Small intestine (tissue), 7 donors: ENCODE results near the gene SPIN1. TPM values are rescaled to one million over a fixed set of nuclear protein-coding genes. Genes with fewer than 3 reads are reported as not detected.

Experiments used
- DNase-seq, 2 donors: peaks; one replicate each; pipeline versions ENCODE4 v3.0.0 to v3.0.0-alpha.2; 2013
- FAIRE-seq: peaks from 2 replicates; lab custom pipeline; 2012; peaks lifted over from hg19 to GRCh38; lab: Jason Lieb, UNC
- H3K27ac ChIP-seq, 3 donors: one replicate each; pipeline ENCODE4 v1.5.1; 2013; ENCODE audit warnings: low read length in 2 of 3, mild to moderate bottlenecking in 2 of 3, control low read depth in 1 of 3, inconsistent platforms in 1 of 3, low read depth in 1 of 3, moderate library complexity in 1 of 3
- H3K27me3 ChIP-seq, 3 donors: one replicate each; pipeline ENCODE4 v1.6.1; 2013; ENCODE audit warnings: low read length in 3 of 3, inconsistent platforms in 1 of 3; ENCODE audit not compliant: control insufficient read depth in 3 of 3, insufficient read depth in 3 of 3
- H3K36me3 ChIP-seq, 3 donors: one replicate each; pipeline ENCODE4 v1.6.1; 2013; ENCODE audit warnings: low read length in 3 of 3, inconsistent platforms in 1 of 3, low read depth in 1 of 3, mild to moderate bottlenecking in 1 of 3, moderate library complexity in 1 of 3; ENCODE audit not compliant: control insufficient read depth in 3 of 3, insufficient read depth in 2 of 3
- H3K4me1 ChIP-seq, 3 donors: one replicate each; pipeline ENCODE4 v1.6.1; 2013; ENCODE audit warnings: low read length in 2 of 3, inconsistent platforms in 1 of 3, low read depth in 1 of 3, mild to moderate bottlenecking in 1 of 3, moderate library complexity in 1 of 3; ENCODE audit not compliant: control insufficient read depth in 3 of 3, insufficient read depth in 2 of 3
- H3K4me3 ChIP-seq, 3 donors: one replicate each; pipeline ENCODE4 v1.5.1; 2013; ENCODE audit warnings: low read length in 3 of 3, control low read depth in 1 of 3, inconsistent platforms in 1 of 3, low read depth in 1 of 3, mild to moderate bottlenecking in 1 of 3, moderate library complexity in 1 of 3
- H3K9me3 ChIP-seq, 2 donors: one replicate each; pipeline ENCODE4 v1.6.1; 2013; ENCODE audit warnings: low read depth in 1 of 2, low read length in 1 of 2; ENCODE audit not compliant: control insufficient read depth in 2 of 2, insufficient read depth in 1 of 2
- WGBS, 3 donors: extraction: QIAGEN DNeasy Blood & Tissue Kit; methylation state at CpG; one replicate each; pipeline ENCODE4 v1.1.7; 2013; 5-methylcytosine and 5-hydroxymethylcytosine counted together
- polyA plus RNA-seq, 4 donors: library from polyadenylated mRNA; stranded (reverse) in 3 of 4; unstranded in 1 of 4; fragments of 200-250 nt in 3 of 4; fragments of 120-200 nt in 1 of 4; gene quantifications; one replicate each; pipeline versions ENCODE4 v1.2.1 to v1.2.3, GENCODE V29; 2013
- donor health status: healthy with polysubstance abuse.
- donor health status: control.
- donor health status: control.
- donor health status: Bipolar disorder and iron deficiency.
- donor health status: healthy.

Gene SPIN1
- polyA plus RNA-seq, 4 donors = 22.1 to 82.1 (median 24.3) TPM

DNA sequence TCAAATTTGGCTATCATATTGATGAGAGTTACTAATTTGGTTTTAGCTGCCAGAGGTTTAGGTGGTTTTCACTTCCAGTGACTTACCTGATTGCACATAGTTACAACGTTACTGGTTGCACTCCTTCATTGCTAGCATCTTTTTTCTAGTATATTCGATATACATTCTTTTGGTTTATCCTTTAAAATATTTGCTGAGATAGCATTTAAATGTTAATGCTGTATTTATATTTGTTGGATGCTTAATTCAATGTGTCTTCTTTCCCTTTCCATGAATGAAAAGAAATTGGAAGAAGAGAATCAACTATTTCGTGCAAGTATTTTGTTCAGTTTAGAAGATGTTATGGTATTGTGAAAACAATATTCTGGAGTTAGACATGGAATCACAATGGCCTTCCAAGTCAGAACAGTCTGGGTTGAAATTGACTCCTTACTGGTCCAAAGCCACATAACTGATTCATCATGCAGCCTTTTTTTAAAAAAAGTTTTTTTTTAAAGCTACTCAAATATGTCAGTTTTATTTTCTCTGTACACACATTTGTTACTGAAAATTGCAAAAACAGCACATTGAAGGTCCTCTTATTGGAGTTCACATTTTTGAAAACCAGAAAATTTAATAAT lies 2.2 kb downstream of the SPIN1 start:
- H3K36me3 ChIP-seq = peaks cover 0 to 5% (median 0%) of the 10 kb centered on the region in 3 donors
- DNase-seq (no peak), FAIRE-seq (no peak)
- no peaks in the 10 kb centered on the region for H3K27me3 ChIP-seq
- H3K27ac ChIP-seq = no peak overlapping the region
- 62 to 71% (median 68%) methylated on average over 3 of the region's 3 CpGs for WGBS, 3 donors
- no peak overlapping the region for H3K4me3 ChIP-seq
- no peaks in the 10 kb centered on the region for H3K9me3 ChIP-seq
- peaks cover 0 to 10% (median 3%) of the 10 kb centered on the region in 3 donors for H3K4me1 ChIP-seq

- WGBS, 3 donors = 68 to 80% (median 70%) methylated on average over 2 of the region's 2 CpGs
- peaks cover 0 to 3% (median 0%) of the 10 kb centered on the region in 3 donors for H3K36me3 ChIP-seq
- peak overlapping the region in 1 of 3 donors; percentile 64 for H3K27ac ChIP-seq
- FAIRE-seq (no peak), DNase-seq (no peak)
- H3K27me3 ChIP-seq = no peaks in the 10 kb centered on the region
- peaks cover 0 to 10% (median 3%) of the 10 kb centered on the region in 3 donors for H3K4me1 ChIP-seq
- H3K4me3 ChIP-seq = no peak overlapping the region
- no peaks in the 10 kb centered on the region for H3K9me3 ChIP-seq
These were observed 3.0 kb downstream of the SPIN1 start for GRCh38 chr9:88391236-88391635.

- Histone ChIP-seq H3K9me3 (no peaks in the 10 kb centered on the region), H3K27me3 (no peaks in the 10 kb centered on the region), H3K4me3 (no peak overlapping the region), H3K4me1 (peaks cover 0 to 8% (median 3%) of the 10 kb centered on the region in 3 donors), H3K36me3 (peaks cover 0 to 3% (median 0%) of the 10 kb centered on the region in 3 donors), H3K27ac (peak overlapping the region in 1 of 3 donors; percentile 64)
- 79 to 88% (median 87%) methylated on average over 3 of the region's 3 CpGs for WGBS, 3 donors
- no peak for FAIRE-seq
- no peak for DNase-seq
These were observed 3.7 kb downstream of the SPIN1 start for GRCh38 chr9:88391921-88392320.

DNA sequence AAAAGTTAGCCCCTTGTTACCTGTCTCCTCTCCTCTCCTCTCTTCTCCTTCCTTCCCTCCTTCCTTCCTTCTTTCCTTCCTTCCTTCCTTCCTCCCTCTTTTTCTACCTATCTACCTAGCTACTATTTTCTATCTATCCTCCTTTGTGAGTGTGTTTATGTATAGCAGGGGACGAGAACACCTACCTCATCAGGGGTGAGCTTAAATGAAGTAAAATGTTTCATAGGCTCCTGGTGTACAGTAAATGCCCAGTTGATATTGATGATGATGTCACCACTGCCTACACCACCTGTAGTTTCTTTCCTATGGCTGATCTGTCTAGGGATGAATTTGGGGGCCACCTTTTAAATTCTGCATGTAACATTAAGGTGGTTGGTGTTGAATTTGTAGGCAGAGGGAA lies 4.3 kb downstream of the SPIN1 start:
- no peaks in the 10 kb centered on the region for H3K27me3 ChIP-seq
- no peaks in the 10 kb centered on the region for H3K9me3 ChIP-seq
- no peak overlapping the region for H3K4me3 ChIP-seq
- peaks cover 0 to 3% (median 0%) of the 10 kb centered on the region in 3 donors for H3K36me3 ChIP-seq
- H3K4me1 ChIP-seq = peaks cover 0 to 8% (median 3%) of the 10 kb centered on the region in 3 donors
- no peak overlapping the region for H3K27ac ChIP-seq
- WGBS, 3 donors = 59 to 92% (median 71%) methylated on average over 1 of the region's 1 CpG
- FAIRE-seq = no peak
- DNase-seq = no peak

GRCh38 chr9:88396836-88397577 lies 8.8 kb downstream of the SPIN1 start:
- Histone ChIP-seq H3K27me3 (no peaks in the 10 kb centered on the region), H3K9me3 (no peaks in the 10 kb centered on the region), H3K36me3 (peaks cover 0 to 20% (median 0%) of the 10 kb centered on the region in 3 donors), H3K27ac (no peak overlapping the region), H3K4me3 (no peak overlapping the region), H3K4me1 (peaks cover 0 to 7% (median 0%) of the 10 kb centered on the region in 3 donors)
- DNase-seq = no peak
- FAIRE-seq = no peak
- 85 to 93% (median 87%) methylated on average over 3 of the region's 3 CpGs for WGBS, 3 donors

- Histone ChIP-seq H3K27ac (no peak overlapping the region), H3K36me3 (peaks cover 0 to 21% (median 0%) of the 10 kb centered on the region in 3 donors), H3K4me1 (peaks cover 0 to 3% (median 0%) of the 10 kb centered on the region in 3 donors), H3K27me3 (no peaks in the 10 kb centered on the region), H3K9me3 (no peaks in the 10 kb centered on the region), H3K4me3 (no peak overlapping the region)
- FAIRE-seq (no peak), DNase-seq (no peak)
- WGBS, 3 donors = 93 to 98% (median 95%) methylated on average over 5 of the region's 5 CpGs
These were observed 9.8 kb downstream of the SPIN1 start for GRCh38 chr9:88398016-88398415.

DNA sequence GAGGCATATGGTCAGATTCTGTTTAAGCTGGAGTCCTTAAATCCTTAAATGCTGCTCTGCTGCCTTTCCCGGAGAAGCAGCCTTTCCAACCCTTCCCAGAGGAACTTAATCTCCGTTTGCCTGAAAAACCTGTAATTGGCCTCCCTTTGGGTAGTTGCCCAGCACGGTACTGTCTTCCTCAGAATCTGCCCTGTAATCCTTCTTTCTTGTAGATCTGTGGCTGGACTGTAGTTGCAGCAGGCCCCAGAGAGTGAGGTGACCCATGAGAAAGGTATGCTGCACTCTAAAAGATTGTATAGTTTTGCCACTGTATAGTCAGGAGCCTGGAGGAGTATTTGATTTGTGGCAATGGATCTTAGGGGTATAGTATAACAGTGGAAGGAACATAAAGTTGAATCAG lies 11.7 kb downstream of the SPIN1 start:
- Histone ChIP-seq H3K4me3 (no peak overlapping the region), H3K36me3 (peaks cover 0 to 19% (median 0%) of the 10 kb centered on the region in 3 donors), H3K4me1 (peaks cover 0 to 3% (median 0%) of the 10 kb centered on the region in 3 donors), H3K27ac (no peak overlapping the region), H3K9me3 (no peaks in the 10 kb centered on the region), H3K27me3 (no peaks in the 10 kb centered on the region)
- DNase-seq (no peak), FAIRE-seq (no peak)
- 69 to 81% (median 77%) methylated on average over 3 of the region's 3 CpGs for WGBS, 3 donors

- no peak for FAIRE-seq
- no peak overlapping the region for H3K27ac ChIP-seq
- DNase-seq = no peak
- H3K36me3 ChIP-seq = peaks cover 0 to 19% (median 0%) of the 10 kb centered on the region in 3 donors
- no peak overlapping the region for H3K4me3 ChIP-seq
- no peaks in the 10 kb centered on the region for H3K27me3 ChIP-seq
- no peaks in the 10 kb centered on the region for H3K4me1 ChIP-seq
- no peaks in the 10 kb centered on the region for H3K9me3 ChIP-seq
- 90 to 97% (median 93%) methylated on average over 4 of the region's 4 CpGs for WGBS, 3 donors
These were observed 15.1 kb downstream of the SPIN1 start for GRCh38 chr9:88403340-88403739.
